Panc1 (cell line): Measurements from ENCODE around the gene TMEM170B. TPM values are rescaled to one million over a fixed set of nuclear protein-coding genes. Genes with fewer than 3 reads are reported as not detected.

ENCODE experiments used
- ATAC-seq: fragments of 200-7000 bp; cut with Tn5 transposase; 2 replicates; pipeline ENCODE4 v1.9.1; 2020; ENCODE audit warnings: mild to moderate bottlenecking, moderate library complexity
- Bru-seq: library from RNA; stranded (reverse); fragments of 400-500 nt; gene quantifications from one replicate; lab custom pipeline; 2021; lab: Mats Ljungman, UMichigan
- BruChase-seq, 2 experiments: library from RNA; stranded (reverse); fragments of 400-500 nt; gene quantifications; one replicate each; lab custom pipeline; 2021; lab: Mats Ljungman, UMichigan
- BruUV-seq: library from RNA; stranded (reverse); fragments of 400-500 nt; replicated peaks from 2 replicates; lab custom pipeline; 2021; lab: Mats Ljungman, UMichigan
- CTCF ChIA-PET: fragments of 300-600 bp; sonication (Branson Sonifier 250); formaldehyde crosslinking; loops from one replicate; lab custom pipeline; 2022; ENCODE audit warnings: antibody characterized with exemption; lab: Charles Lee
- POLR2A ChIA-PET: fragments of 300-600 bp; sonication (Branson Sonifier 250); formaldehyde crosslinking; loops from one replicate; lab custom pipeline; 2022; ENCODE audit warnings: antibody characterized with exemption; lab: Charles Lee
- DNase-seq: peaks from one replicate; pipeline ENCODE4 v3.0.0-alpha.2; 2010; ENCODE audit warnings: low read depth, low spot score
- H3K27ac ChIP-seq: 2 replicates; pipeline ENCODE4 v1.5.1; 2011; ENCODE audit warnings: mild to moderate bottlenecking, low read length, inconsistent platforms
- H3K27me3 ChIP-seq: fragments of 200-500 bp; sonication (Bioruptor generic); 2 replicates; pipeline ENCODE4 v1.6.0; 2014; ENCODE audit warnings: low read length, inconsistent platforms; ENCODE audit not compliant: control insufficient read depth, insufficient read depth
- H3K36me3 ChIP-seq: fragments of 200-500 bp; sonication (Bioruptor generic); 2 replicates; pipeline ENCODE4 v1.5.1; 2014; ENCODE audit warnings: inconsistent platforms, mild to moderate bottlenecking, low read length, moderate library complexity; ENCODE audit not compliant: control insufficient read depth, insufficient read depth
- H3K4me1 ChIP-seq: 2 replicates; pipeline ENCODE4 v1.5.1; 2011; ENCODE audit warnings: inconsistent platforms, mild to moderate bottlenecking, low read length, moderate library complexity; ENCODE audit not compliant: control insufficient read depth, insufficient read depth
- H3K4me3 ChIP-seq, 2 experiments: 2 replicates each; pipeline ENCODE4 v1.5.1; 2011 to 2012; ENCODE audit warnings: low read depth in 2 of 2, low read length in 2 of 2, mild to moderate bottlenecking in 2 of 2, inconsistent platforms in 1 of 2, moderate library complexity in 1 of 2
- H3K9me3 ChIP-seq: fragments of 200-500 bp; sonication (Bioruptor generic); 2 replicates; pipeline ENCODE4 v1.5.1; 2014; ENCODE audit warnings: low read depth, mild to moderate bottlenecking, inconsistent platforms, low read length, moderate library complexity; ENCODE audit not compliant: control insufficient read depth, insufficient read depth
- CTCF ChIP-seq: fragments of 450-650 bp; IDR thresholded peaks from 2 replicates; pipeline ENCODE4 v1.5.1; 2017; ENCODE audit warnings: mild to moderate bottlenecking
- POLR2AphosphoS5 ChIP-seq: IDR thresholded peaks from 2 replicates; pipeline ENCODE4 v1.6.1; 2012; ENCODE audit warnings: mild to moderate bottlenecking, low read depth, low read length, moderate library complexity
- REST ChIP-seq, 2 experiments: IDR thresholded peaks; 2 replicates each; pipeline ENCODE4 v1.6.1; 2011 to 2012; ENCODE audit warnings: low read depth in 2 of 2, control low read depth in 1 of 2, low read length in 1 of 2, mild to moderate bottlenecking in 1 of 2, moderate library complexity in 1 of 2; ENCODE audit not compliant: insufficient read depth in 1 of 2
- SIN3A ChIP-seq: IDR thresholded peaks from 2 replicates; pipeline ENCODE4 v1.6.1; 2012; ENCODE audit warnings: low read depth, mild to moderate bottlenecking, low read length, moderate library complexity, borderline replicate concordance; ENCODE audit not compliant: insufficient read depth
- TCF7L2 ChIP-seq: IDR thresholded peaks from 2 replicates; pipeline ENCODE4 v1.6.1; 2011; ENCODE audit warnings: mild to moderate bottlenecking, low read depth, low read length, inconsistent platforms
- in situ Hi-C: cut with HindIII; loops from 2 replicates; pipeline ENCODE4 v1.10.0; 2016; ENCODE audit warnings: low sequenced_read_pairs, low pct_unique_long_range_greater_than_20kb
- intact Hi-C: fragments of 100-400 bp; cut with micrococcal nuclease; formaldehyde crosslinking; loops from one replicate; pipeline ENCODE4 v1.10.0; 2022; ENCODE audit not compliant: unreplicated experiment
- long read RNA-seq: library from polyadenylated mRNA; unstranded; transcript quantifications from one replicate; pipeline ENCODE4 v2.0.0, GENCODE V29; 2021; ENCODE audit not compliant: unreplicated experiment
- polyA plus RNA-seq: library from polyadenylated mRNA; unstranded; fragments of >200 nt; gene quantifications from one replicate; pipeline ENCODE4 v1.2.1, GENCODE V29; 2012; ENCODE audit warnings: missing spikeins; ENCODE audit not compliant: insufficient read length
- total RNA-seq: library from RNA; stranded (reverse); gene quantifications from one replicate; pipeline ENCODE4 v1.2.1, GENCODE V29; 2021; ENCODE audit not compliant: unreplicated experiment

The TMEM170B gene
- 1.3 TPM for total RNA-seq
- polyA plus RNA-seq, result 0.44 TPM
- Bru-seq, nascent RNA, result percentile 38 among the genes with signal in this experiment
- BruChase-seq, experiment 1, labeled RNA remaining after a 2-hour chase, result percentile 50 among the genes with signal in this experiment
- percentile 51 among the genes with signal in this experiment for BruChase-seq, experiment 2, labeled RNA remaining after a 6-hour chase
- long read RNA-seq, full-length matches to known transcripts, result 6 of 9 reads
- long read RNA-seq, partial matches to known transcripts, result 0 of 9 reads
- long read RNA-seq, other reads (novel, unspliced or antisense), result 3 of 9 reads

- TF ChIP-seq SIN3A, result no peak
- Histone ChIP-seq H3K36me3 (no peaks in the 10 kb centered on the region), H3K9me3 (no peaks in the 10 kb centered on the region), H3K4me1 (peaks cover 5% of the 10 kb centered on the region; the same call in 1 of the 2 replicates), H3K27me3 (peaks cover 39% of the 10 kb centered on the region), H3K27ac (peak within 1 kb of the TSS; percentile 44; the same call in 1 of the 2 replicates), H3K4me3 (peak within 1 kb of the TSS; percentile 62 to 64)
- in situ Hi-C loops, result no loop called here
- no TSS peak for BruUV-seq
- ATAC-seq (peak; percentile 97), DNase-seq (no peak)
- ChIA-PET POLR2A (no interaction called here), CTCF (no interaction called here)
- intact Hi-C loops, result no loop called here
These were observed at the start of gene TMEM170B for GRCh38 chr6:11537229-11538051. Gene TMEM170B (plus strand): TSS chr6:11537749. CDS start chr6:11538278, 529 bp downstream.

DNA sequence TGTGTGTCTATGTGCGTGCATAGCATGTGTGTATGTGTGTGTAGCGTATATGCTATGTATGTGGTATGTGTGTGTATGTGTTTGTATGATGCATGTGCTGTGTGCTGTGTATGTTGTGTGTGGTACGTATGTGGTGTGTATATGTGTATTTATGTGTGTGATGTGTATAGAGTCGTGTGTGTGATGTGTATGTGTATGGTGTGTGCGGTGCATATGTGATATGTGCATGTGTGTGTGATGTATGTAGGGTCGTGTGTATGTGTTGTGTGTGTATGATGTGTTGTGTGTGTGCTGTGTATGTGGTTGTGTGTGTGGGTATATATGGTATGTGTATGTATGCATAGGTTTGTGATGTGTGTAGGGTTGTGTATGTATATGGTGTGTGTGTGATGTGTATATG, 46.6 kb upstream of the TMEM170B start:
- POLR2A ChIA-PET, result no interaction called here
- TF ChIP-seq CTCF (no peak), POLR2AphosphoS5 (no peak), TCF7L2 (no peak), REST (IDR thresholded peaks at IDR 0.05; ENCODE audit: insufficient read depth in 1 of 2, low read depth in 2 of 2, low read length in 1 of 2) (no peak), SIN3A (no peak)
- H3K4me3 ChIP-seq, result no peak overlapping the region
- H3K27ac ChIP-seq, result no peak overlapping the region
- in situ Hi-C loops (no loop called here), intact Hi-C loops (no loop called here)
- H3K9me3 ChIP-seq, result no peaks in the 10 kb centered on the region
- no peaks in the 10 kb centered on the region for H3K36me3 ChIP-seq
- H3K27me3 ChIP-seq, result peaks cover 4% of the 10 kb centered on the region; the same call in 1 of the 2 replicates
- BruUV-seq, result no TSS peak
- DNase-seq, result no peak
- H3K4me1 ChIP-seq, result no peaks in the 10 kb centered on the region
- CTCF ChIA-PET, result no interaction called here
- ATAC-seq, result no peak
